ENCODE measurements around the gene SH2D4B. TPM values are rescaled to one million over a fixed set of nuclear protein-coding genes. Genes with fewer than 3 reads are reported as not detected.

The SH2D4B gene
- total RNA-seq, 1 donor from 2014 or later: 1.4 TPM

- H3K27ac ChIP-seq: no peak overlapping the region
- H3K36me3 ChIP-seq: no peaks in the 10 kb centered on the region
- no peak for TF ChIP-seq CTCF (IDR thresholded peaks at IDR 0.05)
- no peak for ATAC-seq
- H3K27me3 ChIP-seq (ENCODE audit: low read depth): peaks cover 6% of the 10 kb centered on the region
- no peaks in the 10 kb centered on the region for H3K9me3 ChIP-seq
- no peaks in the 10 kb centered on the region for H3K4me1 ChIP-seq
- DNase-seq: no peak
- intact Hi-C loops (cut with DNase I): no loop called here
- no peak overlapping the region for H3K4me3 ChIP-seq
Measured at GRCh38 chr10:80694930-80695329, 157.2 kb downstream of the SH2D4B start.

Other genes starting within 250 kb of the SH2D4B start
- gene MAT1A, start 248.2 kb upstream of the SH2D4B start, total RNA-seq: 1.0 TPM
- gene DYDC1, start 181.1 kb upstream of the SH2D4B start, total RNA-seq: 0.77 TPM
- 4.2 TPM for gene DYDC2, start 181.1 kb upstream of the SH2D4B start, total RNA-seq
- gene PRXL2A, start 129.4 kb upstream of the SH2D4B start, total RNA-seq: 33.3 TPM
- gene TSPAN14, start 83.6 kb upstream of the SH2D4B start, total RNA-seq: 169 TPM